Neuronal stem cell (in vitro differentiated cells): Measurements from ENCODE around the gene KCNK13.

Source experiments
- DNase-seq: peaks from one replicate; pipeline ENCODE4 v3.0.0-alpha.2; 2013; ENCODE audit warnings: low spot score
- H2AFZ ChIP-seq: one replicate; pipeline ENCODE4 v1.6.1; 2013; ENCODE audit warnings: mild to moderate bottlenecking, low read length, inconsistent platforms
- H2AK5ac ChIP-seq: 2 replicates; pipeline ENCODE4 v1.6.1; 2013; ENCODE audit warnings: low read depth, mild to moderate bottlenecking, inconsistent platforms, low read length, moderate library complexity, mixed read lengths
- H2BK120ac ChIP-seq: 2 replicates; pipeline ENCODE4 v1.6.1; 2013; ENCODE audit warnings: low read depth, mild to moderate bottlenecking, inconsistent platforms, low read length, moderate library complexity, mixed read lengths
- H2BK12ac ChIP-seq: one replicate; pipeline ENCODE4 v1.6.1; 2013; ENCODE audit warnings: low read length, inconsistent platforms
- H2BK15ac ChIP-seq: 2 replicates; pipeline ENCODE4 v1.6.1; 2013; ENCODE audit warnings: mild to moderate bottlenecking, low read length, inconsistent platforms, mixed read lengths
- H2BK5ac ChIP-seq: one replicate; pipeline ENCODE4 v1.6.1; 2013; ENCODE audit warnings: inconsistent platforms, mild to moderate bottlenecking, low read length, moderate library complexity
- H3K14ac ChIP-seq: one replicate; pipeline ENCODE4 v1.6.1; 2013; ENCODE audit warnings: low read length, inconsistent platforms
- H3K18ac ChIP-seq: 2 replicates; pipeline ENCODE4 v1.6.1; 2013; ENCODE audit warnings: low read length, inconsistent platforms
- H3K23ac ChIP-seq: 2 replicates; pipeline ENCODE4 v1.6.1; 2013; ENCODE audit warnings: low read depth, mild to moderate bottlenecking, mixed read lengths, low read length, inconsistent platforms; ENCODE audit not compliant: poor library complexity
- H3K27ac ChIP-seq: replicated peaks from 3 replicates; pipeline ENCODE4 v1.5.1; 2013; ENCODE audit warnings: low read length, inconsistent platforms
- H3K27me3 ChIP-seq, 3 experiments: 2 replicates each; pipeline ENCODE4 v1.6.1; 2013; ENCODE audit warnings: low read length in 3 of 3, mild to moderate bottlenecking in 2 of 3, inconsistent platforms in 1 of 3, low read depth in 1 of 3, mixed read lengths in 1 of 3, moderate library complexity in 1 of 3; ENCODE audit not compliant: control insufficient read depth in 3 of 3, insufficient read depth in 3 of 3
- H3K36me3 ChIP-seq, 2 donors: replicated peaks in 1 of 2; 2 replicates each; pipeline ENCODE4 v1.6.1; 2013; ENCODE audit warnings: low read length in 2 of 2; ENCODE audit not compliant: control insufficient read depth in 2 of 2, insufficient read depth in 2 of 2
- H3K4ac ChIP-seq: 2 replicates; pipeline ENCODE4 v1.6.1; 2013; ENCODE audit warnings: inconsistent platforms, mild to moderate bottlenecking, low read length, moderate library complexity
- H3K4me1 ChIP-seq, 2 donors: 1 replicate in 1 of 2; 2 replicates in 1 of 2; pipeline ENCODE4 v1.6.1; 2013; ENCODE audit warnings: low read length in 2 of 2, low read depth in 1 of 2; ENCODE audit not compliant: control insufficient read depth in 2 of 2, insufficient read depth in 1 of 2
- H3K4me2 ChIP-seq: one replicate; pipeline ENCODE4 v1.6.1; 2013; ENCODE audit warnings: mild to moderate bottlenecking, low read length, inconsistent platforms; ENCODE audit not compliant: insufficient read depth, poor library complexity, severe bottlenecking
- H3K4me3 ChIP-seq, 2 donors: 2 replicates each; pipeline ENCODE4 v1.5.1; 2013; ENCODE audit warnings: low read length in 2 of 2, mild to moderate bottlenecking in 2 of 2, inconsistent platforms in 1 of 2, moderate library complexity in 1 of 2
- H3K79me1 ChIP-seq: one replicate; pipeline ENCODE4 v1.6.1; 2013; ENCODE audit warnings: low read depth, mild to moderate bottlenecking, inconsistent platforms, low read length, moderate library complexity
- H3K9ac ChIP-seq: one replicate; pipeline ENCODE4 v1.6.1; 2013; ENCODE audit warnings: mild to moderate bottlenecking, low read depth, low read length, inconsistent platforms; ENCODE audit not compliant: poor library complexity
- H3K9me3 ChIP-seq, 2 donors: replicated peaks in 1 of 2; 2 replicates each; pipeline versions ENCODE3 to v1.6.1; 2013; ENCODE audit warnings: low read length in 2 of 2, mild to moderate bottlenecking in 2 of 2, inconsistent platforms in 1 of 2, low read depth in 1 of 2, mixed read lengths in 1 of 2, moderate library complexity in 1 of 2; ENCODE audit not compliant: control insufficient read depth in 2 of 2, insufficient read depth in 1 of 2
- H4K8ac ChIP-seq: one replicate; pipeline ENCODE4 v1.6.1; 2013; ENCODE audit warnings: low read depth, mild to moderate bottlenecking, inconsistent platforms, low read length, moderate library complexity
- H4K91ac ChIP-seq: one replicate; pipeline ENCODE4 v1.6.1; 2013; ENCODE audit warnings: low read length, low read depth, mild to moderate bottlenecking, inconsistent platforms; ENCODE audit not compliant: poor library complexity
- WGBS, 2 donors: extraction: QIAGEN DNeasy Blood & Tissue Kit; methylation state at CpG; one replicate each; pipeline ENCODE4 v1.1.7; 2013; ENCODE audit warnings: missing lambda C conversion rate in 2 of 2, mixed read lengths in 1 of 2; ENCODE audit not compliant: insufficient read length in 2 of 2, insufficient replicate concordance in 1 of 2; ENCODE audit errors: extremely low coverage in 2 of 2; 5-methylcytosine and 5-hydroxymethylcytosine counted together

The KCNK13 gene

DNA sequence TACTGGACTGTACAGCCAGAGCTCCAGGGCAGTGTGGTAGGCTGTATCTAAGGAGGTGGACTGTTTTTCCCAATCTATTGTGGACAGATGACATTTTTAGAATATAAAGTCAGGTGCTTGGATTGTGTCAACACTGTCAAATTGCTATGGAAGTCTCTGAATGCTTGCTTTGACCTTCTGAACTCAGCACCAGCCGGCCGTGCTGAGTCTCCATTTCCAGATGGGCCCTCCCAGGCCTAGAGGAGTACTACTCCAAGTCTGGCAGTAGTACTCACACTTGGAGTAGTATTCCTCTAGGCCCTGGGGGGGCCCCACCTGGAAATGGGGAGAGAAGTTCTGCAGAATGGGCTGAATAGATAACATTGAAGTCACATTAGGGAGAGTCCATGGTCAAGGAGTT, 16.2 kb upstream of the KCNK13 start:
- no peak overlapping the region for H2AFZ ChIP-seq
- H3K4me1 ChIP-seq = peaks cover 0 to 5% of the 10 kb centered on the region in 2 donors
- H3K9me3 ChIP-seq = no peaks in the 10 kb centered on the region
- no peak overlapping the region for H3K4me3 ChIP-seq
- H3K18ac ChIP-seq = no peak overlapping the region
- no peak overlapping the region for H2BK12ac ChIP-seq
- WGBS, 2 donors = no CpG with 5 or more reads among the region's 2 CpGs
- H3K27me3 ChIP-seq = no peaks in the 10 kb centered on the region
- H3K27ac ChIP-seq = no peak overlapping the region
- no peak overlapping the region for H3K9ac ChIP-seq
- DNase-seq = no peak
- no peaks in the 10 kb centered on the region for H3K79me1 ChIP-seq
- H4K91ac ChIP-seq = no peak overlapping the region
- no peak overlapping the region for H2BK15ac ChIP-seq
- H4K8ac ChIP-seq = no peak overlapping the region
- no peak overlapping the region for H3K4me2 ChIP-seq
- no peak overlapping the region for H3K14ac ChIP-seq
- peaks cover 3 to 50% of the 10 kb centered on the region in 2 donors for H3K36me3 ChIP-seq
- H3K23ac ChIP-seq = no peak overlapping the region
- no peak overlapping the region for H3K4ac ChIP-seq
- no peak overlapping the region for H2BK120ac ChIP-seq
- H2AK5ac ChIP-seq = no peak overlapping the region
- H2BK5ac ChIP-seq = no peak overlapping the region

DNA sequence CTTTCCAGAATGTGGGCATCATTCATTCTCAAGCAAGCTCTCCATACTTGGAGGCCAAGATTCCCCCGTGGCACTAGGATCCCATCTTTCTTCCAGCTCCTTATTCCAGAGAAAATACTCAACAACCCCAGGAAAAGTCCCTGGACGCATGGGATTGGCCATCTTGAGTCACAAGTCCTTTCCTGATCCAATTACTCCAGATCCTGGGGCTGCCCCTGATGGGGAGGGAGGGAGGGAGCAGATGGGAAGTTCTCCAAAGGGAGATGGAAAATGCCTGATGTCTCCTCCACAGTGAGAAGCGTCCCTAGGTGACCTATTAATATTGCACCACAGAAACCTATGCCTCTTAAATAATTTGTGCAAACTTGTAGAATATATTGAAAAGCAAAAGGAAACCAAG, 12.4 kb upstream of the KCNK13 start:
- H3K4ac ChIP-seq = no peak overlapping the region
- no peak overlapping the region for H3K18ac ChIP-seq
- no CpG with 5 or more reads among the region's 3 CpGs for WGBS, 2 donors
- no peak overlapping the region for H2AFZ ChIP-seq
- no peak overlapping the region for H3K27ac ChIP-seq
- H2BK5ac ChIP-seq = no peak overlapping the region
- H2BK120ac ChIP-seq = no peak overlapping the region
- H4K8ac ChIP-seq = no peak overlapping the region
- no peak overlapping the region for H4K91ac ChIP-seq
- H3K4me3 ChIP-seq = no peak overlapping the region
- H3K14ac ChIP-seq = no peak overlapping the region
- H3K27me3 ChIP-seq = no peaks in the 10 kb centered on the region
- no peaks in the 10 kb centered on the region for H3K79me1 ChIP-seq
- DNase-seq = no peak
- H3K4me2 ChIP-seq = no peak overlapping the region
- no peak overlapping the region for H2AK5ac ChIP-seq
- no peak overlapping the region for H2BK12ac ChIP-seq
- peaks cover 3 to 14% of the 10 kb centered on the region in 2 donors for H3K36me3 ChIP-seq
- H3K9me3 ChIP-seq = no peaks in the 10 kb centered on the region
- H2BK15ac ChIP-seq = no peak overlapping the region
- H3K23ac ChIP-seq = no peak overlapping the region
- H3K9ac ChIP-seq = no peak overlapping the region
- peaks cover 0 to 2% of the 10 kb centered on the region in 2 donors for H3K4me1 ChIP-seq

DNA sequence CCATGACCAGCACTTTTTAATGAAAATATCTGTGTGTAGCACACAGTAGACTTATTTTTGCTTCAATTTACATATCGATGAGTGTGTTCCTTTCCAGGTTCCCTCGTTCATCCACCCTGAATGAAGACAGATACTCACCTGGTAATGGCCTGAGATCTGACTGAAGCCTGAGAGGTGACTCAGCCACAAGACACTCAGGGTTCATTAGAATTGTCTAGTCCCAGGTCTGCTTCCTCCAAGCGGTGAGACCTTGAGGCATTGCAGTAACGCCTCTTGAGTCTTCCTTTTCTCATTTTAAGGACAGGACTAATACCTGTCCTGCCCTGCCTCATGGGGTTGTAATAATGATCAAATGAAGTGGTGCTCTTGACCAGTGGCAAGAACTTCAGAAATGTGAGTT, 11.5 kb upstream of the KCNK13 start:
- no peak overlapping the region for H3K9ac ChIP-seq
- no peak overlapping the region for H3K4me2 ChIP-seq
- no peak overlapping the region for H3K4ac ChIP-seq
- no peak overlapping the region for H2AFZ ChIP-seq
- no peaks in the 10 kb centered on the region for H3K79me1 ChIP-seq
- H2BK15ac ChIP-seq = no peak overlapping the region
- no peak overlapping the region for H4K8ac ChIP-seq
- H3K4me1 ChIP-seq = peaks cover 0 to 2% of the 10 kb centered on the region in 2 donors
- no peak overlapping the region for H3K23ac ChIP-seq
- no peak overlapping the region for H3K14ac ChIP-seq
- H2BK12ac ChIP-seq = no peak overlapping the region
- DNase-seq = no peak
- no peak overlapping the region for H2AK5ac ChIP-seq
- H3K4me3 ChIP-seq = no peak overlapping the region
- WGBS, 2 donors = no CpG with 5 or more reads among the region's 4 CpGs
- H3K27me3 ChIP-seq = peaks cover 0 to 3% (median 0%) of the 10 kb centered on the region in 3 experiments
- peaks cover 0 to 5% of the 10 kb centered on the region in 2 donors for H3K36me3 ChIP-seq
- no peak overlapping the region for H4K91ac ChIP-seq
- no peaks in the 10 kb centered on the region for H3K9me3 ChIP-seq
- H3K27ac ChIP-seq = no peak overlapping the region
- H2BK120ac ChIP-seq = no peak overlapping the region
- no peak overlapping the region for H3K18ac ChIP-seq
- no peak overlapping the region for H2BK5ac ChIP-seq

DNA sequence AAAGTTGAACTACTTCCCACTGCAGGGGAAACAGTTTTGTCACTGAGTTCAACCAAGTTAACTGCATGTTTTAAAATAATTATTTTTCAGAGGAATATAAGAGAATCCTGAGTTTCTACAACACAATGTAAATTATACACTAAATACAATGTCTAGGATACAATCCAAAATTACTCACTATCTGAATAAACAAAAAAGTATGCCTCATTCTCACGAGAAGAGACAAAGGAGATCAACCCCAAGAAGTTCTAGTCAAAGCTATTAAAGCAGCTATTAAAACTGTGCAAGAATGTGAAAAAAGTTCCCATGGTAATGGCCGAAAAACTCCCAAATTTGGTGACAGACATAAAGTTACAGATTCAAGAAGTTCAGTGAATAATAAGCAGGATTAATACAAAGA, 8.8 kb upstream of the KCNK13 start:
- DNase-seq = no peak
- Histone ChIP-seq H2BK15ac (no peak overlapping the region), H3K4ac (no peak overlapping the region), H2AK5ac (no peak overlapping the region), H3K14ac (no peak overlapping the region), H3K4me1 (peaks cover 0 to 2% of the 10 kb centered on the region in 2 donors), H3K36me3 (no peaks in the 10 kb centered on the region), H4K91ac (no peak overlapping the region), H3K4me3 (no peak overlapping the region), H3K9me3 (no peaks in the 10 kb centered on the region), H2BK5ac (no peak overlapping the region), H3K23ac (no peak overlapping the region), H3K27ac (no peak overlapping the region), H3K9ac (no peak overlapping the region), H3K18ac (no peak overlapping the region), H3K4me2 (no peak overlapping the region), H4K8ac (no peak overlapping the region), H3K79me1 (no peaks in the 10 kb centered on the region), H2BK120ac (no peak overlapping the region), H2BK12ac (no peak overlapping the region), H2AFZ (no peak overlapping the region), H3K27me3 (peaks cover 0 to 19% (median 0%) of the 10 kb centered on the region in 3 experiments)
- no CpG with 5 or more reads among the region's 2 CpGs for WGBS, 2 donors
